ENCODE results near the gene FOLR3. TPM values are rescaled to one million over a fixed set of nuclear protein-coding genes. Genes with fewer than 3 reads are reported as not detected.
"Not testable (repeated sequence)": the region's sequence is repeated elsewhere in the genome, so short reads cannot be mapped to it uniquely, and the experiment has no call there.

The FOLR3 gene
- total RNA-seq, 1 donor from 2014 or later = not detected

DNA sequence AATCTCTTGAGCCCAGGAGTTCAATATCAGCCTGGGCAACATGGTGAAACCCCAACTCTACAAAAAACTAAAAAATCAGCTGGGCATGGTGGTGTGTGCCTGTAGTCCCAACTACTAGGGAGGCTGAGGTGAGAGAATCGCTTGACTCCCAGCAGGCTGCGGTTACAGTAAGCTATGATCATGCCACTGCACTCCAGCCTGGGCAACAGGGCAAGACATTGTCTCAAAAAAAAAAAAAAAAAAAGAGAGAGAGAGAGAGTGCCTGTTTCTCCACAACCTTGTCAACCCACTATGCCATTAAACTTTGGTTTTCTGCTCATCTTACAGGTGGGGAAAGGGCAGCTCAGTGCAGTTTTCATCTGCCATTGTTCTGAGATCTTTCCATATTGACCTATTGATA is 5.1 kb downstream of the FOLR3 start:
- DNase-seq = no peak
- Mint-ChIP-seq H3K9me3 (ENCODE audit: unreplicated experiment) (peaks cover 1% of the 10 kb centered on the region), H3K4me3 (ENCODE audit: unreplicated experiment) (no peak overlapping the region), H3K27me3 (ENCODE audit: unreplicated experiment) (peaks cover 2% of the 10 kb centered on the region), H3K27ac (ENCODE audit: unreplicated experiment) (no peak overlapping the region), H3K4me1 (ENCODE audit: low read depth, unreplicated experiment) (no peaks in the 10 kb centered on the region), H3K36me3 (ENCODE audit: unreplicated experiment) (no peaks in the 10 kb centered on the region)
- TF ChIP-seq, protein P1, sequence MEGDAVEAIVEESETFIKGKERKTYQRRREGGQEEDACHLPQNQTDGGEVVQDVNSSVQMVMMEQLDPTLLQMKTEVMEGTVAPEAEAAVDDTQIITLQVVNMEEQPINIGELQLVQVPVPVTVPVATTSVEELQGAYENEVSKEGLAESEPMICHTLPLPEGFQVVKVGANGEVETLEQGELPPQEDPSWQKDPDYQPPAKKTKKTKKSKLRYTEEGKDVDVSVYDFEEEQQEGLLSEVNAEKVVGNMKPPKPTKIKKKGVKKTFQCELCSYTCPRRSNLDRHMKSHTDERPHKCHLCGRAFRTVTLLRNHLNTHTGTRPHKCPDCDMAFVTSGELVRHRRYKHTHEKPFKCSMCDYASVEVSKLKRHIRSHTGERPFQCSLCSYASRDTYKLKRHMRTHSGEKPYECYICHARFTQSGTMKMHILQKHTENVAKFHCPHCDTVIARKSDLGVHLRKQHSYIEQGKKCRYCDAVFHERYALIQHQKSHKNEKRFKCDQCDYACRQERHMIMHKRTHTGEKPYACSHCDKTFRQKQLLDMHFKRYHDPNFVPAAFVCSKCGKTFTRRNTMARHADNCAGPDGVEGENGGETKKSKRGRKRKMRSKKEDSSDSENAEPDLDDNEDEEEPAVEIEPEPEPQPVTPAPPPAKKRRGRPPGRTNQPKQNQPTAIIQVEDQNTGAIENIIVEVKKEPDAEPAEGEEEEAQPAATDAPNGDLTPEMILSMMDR (IDR thresholded peaks at IDR 0.05; ENCODE audit: partially characterized antibody, unreplicated experiment) = no peak

DNA sequence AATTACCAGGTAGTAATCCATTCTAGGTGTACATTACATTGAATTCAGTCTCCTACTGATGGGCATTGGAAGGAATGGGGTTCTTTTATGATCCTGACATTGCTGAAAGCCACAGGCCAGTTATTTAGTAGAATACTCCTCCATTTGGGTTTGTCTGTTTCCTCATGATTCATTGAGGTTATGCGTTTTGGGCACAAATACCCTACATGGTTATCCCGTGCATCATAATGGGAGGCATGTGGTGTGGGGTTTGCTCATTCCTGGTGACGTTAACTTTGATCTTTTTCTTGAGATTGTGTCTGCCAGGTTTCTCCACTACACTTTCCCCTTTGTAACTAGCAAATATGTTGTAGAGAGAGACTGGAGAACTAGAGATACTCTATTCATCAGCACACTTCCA is 5.5 kb downstream of the FOLR3 start:
- Mint-ChIP-seq H3K27me3 (ENCODE audit: unreplicated experiment) (peaks cover 2% of the 10 kb centered on the region), H3K27ac (ENCODE audit: unreplicated experiment) (no peak overlapping the region), H3K4me3 (ENCODE audit: unreplicated experiment) (no peak overlapping the region), H3K4me1 (ENCODE audit: low read depth, unreplicated experiment) (no peaks in the 10 kb centered on the region), H3K9me3 (ENCODE audit: unreplicated experiment) (peaks cover 1% of the 10 kb centered on the region), H3K36me3 (ENCODE audit: unreplicated experiment) (no peaks in the 10 kb centered on the region)
- TF ChIP-seq, protein P1 (IDR thresholded peaks at IDR 0.05; ENCODE audit: partially characterized antibody, unreplicated experiment) = no peak
- DNase-seq = no peak

- H3K27me3 Mint-ChIP-seq (ENCODE audit: unreplicated experiment); H3K4me3 Mint-ChIP-seq (ENCODE audit: unreplicated experiment); DNase-seq; H3K27ac Mint-ChIP-seq (ENCODE audit: unreplicated experiment); H3K4me1 Mint-ChIP-seq (ENCODE audit: low read depth, unreplicated experiment); H3K36me3 Mint-ChIP-seq (ENCODE audit: unreplicated experiment); H3K9me3 Mint-ChIP-seq (ENCODE audit: unreplicated experiment): not testable (repeated sequence)
Observed at GRCh38 chr11:72142086-72142485, 6.6 kb downstream of the FOLR3 start.

GRCh38 chr11:72142543-72142942 is 7.0 kb downstream of the FOLR3 start:
- not testable (repeated sequence) for H3K27ac Mint-ChIP-seq (ENCODE audit: unreplicated experiment); H3K27me3 Mint-ChIP-seq (ENCODE audit: unreplicated experiment); DNase-seq; H3K36me3 Mint-ChIP-seq (ENCODE audit: unreplicated experiment); H3K4me3 Mint-ChIP-seq (ENCODE audit: unreplicated experiment); H3K4me1 Mint-ChIP-seq (ENCODE audit: low read depth, unreplicated experiment); H3K9me3 Mint-ChIP-seq (ENCODE audit: unreplicated experiment)

DNA sequence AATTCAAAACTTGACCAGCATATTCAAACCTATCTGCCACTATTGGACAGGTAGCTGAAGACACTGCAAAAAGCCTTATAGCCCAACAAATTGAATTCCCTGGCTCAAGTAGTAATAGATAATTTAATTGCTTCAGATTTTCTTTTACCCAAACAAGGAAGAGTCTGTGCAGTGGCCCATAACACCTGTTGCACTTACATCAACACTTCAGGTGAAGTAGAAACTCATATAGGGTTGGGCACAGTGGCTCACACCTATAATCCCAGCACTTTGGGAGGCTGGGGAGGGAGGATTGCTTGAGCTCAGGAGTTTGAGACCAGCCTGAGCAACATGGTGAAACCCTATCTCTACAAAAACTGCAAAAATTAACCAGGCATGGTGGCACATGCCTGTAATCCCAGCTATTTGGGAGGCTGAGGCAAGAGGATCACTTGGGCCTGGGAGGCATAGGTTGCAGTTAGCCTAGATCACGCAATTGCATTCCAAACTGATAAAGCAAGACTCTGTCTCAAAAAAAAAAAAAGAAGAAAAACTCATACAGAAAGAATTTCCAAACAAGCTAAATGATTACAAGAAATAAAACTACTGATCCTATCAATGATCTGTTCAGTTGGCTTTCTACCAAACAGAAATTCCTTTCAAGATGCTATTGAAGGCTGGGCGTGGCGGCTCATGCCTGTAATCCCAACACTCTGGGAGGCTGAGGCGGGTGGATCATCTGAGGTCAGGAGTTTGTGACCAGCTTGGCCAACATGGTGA is 9.5 kb downstream of the FOLR3 start:
- Mint-ChIP-seq H3K4me1 (ENCODE audit: low read depth, unreplicated experiment) (no peaks in the 10 kb centered on the region), H3K9me3 (ENCODE audit: unreplicated experiment) (no peaks in the 10 kb centered on the region), H3K4me3 (ENCODE audit: unreplicated experiment) (no peak overlapping the region), H3K36me3 (ENCODE audit: unreplicated experiment) (no peaks in the 10 kb centered on the region), H3K27ac (ENCODE audit: unreplicated experiment) (no peak overlapping the region), H3K27me3 (ENCODE audit: unreplicated experiment) (no peaks in the 10 kb centered on the region)
- TF ChIP-seq, protein P1 (IDR thresholded peaks at IDR 0.05; ENCODE audit: partially characterized antibody, unreplicated experiment) = no peak
- no peak for DNase-seq

DNA sequence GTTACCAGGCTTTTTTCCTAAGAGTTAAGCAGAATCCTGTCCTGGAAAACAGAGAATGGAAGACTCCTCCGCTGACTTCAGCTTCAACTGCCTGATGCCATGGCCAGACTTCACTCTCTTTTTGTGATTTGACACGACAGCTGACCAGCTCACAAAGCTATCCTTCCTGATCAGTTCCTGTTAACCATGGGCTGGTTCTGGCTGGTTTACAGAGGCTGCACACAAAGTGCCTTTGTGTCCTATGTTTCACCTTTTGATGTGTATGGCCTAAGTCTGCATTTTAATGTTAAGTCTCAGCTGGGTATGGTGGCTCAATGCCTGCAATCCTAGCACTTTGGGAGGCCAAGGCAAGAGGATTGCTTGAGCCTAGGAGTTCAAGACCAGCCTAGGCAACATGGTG is 11.1 kb downstream of the FOLR3 start:
- H3K4me3 Mint-ChIP-seq (ENCODE audit: unreplicated experiment) = no peak overlapping the region
- no peak overlapping the region for H3K27ac Mint-ChIP-seq (ENCODE audit: unreplicated experiment)
- DNase-seq = no peak
- H3K36me3 Mint-ChIP-seq (ENCODE audit: unreplicated experiment) = no peaks in the 10 kb centered on the region
- TF ChIP-seq, protein P1 (IDR thresholded peaks at IDR 0.05; ENCODE audit: partially characterized antibody, unreplicated experiment) = no peak
- no peaks in the 10 kb centered on the region for H3K27me3 Mint-ChIP-seq (ENCODE audit: unreplicated experiment)
- H3K9me3 Mint-ChIP-seq (ENCODE audit: unreplicated experiment) = no peaks in the 10 kb centered on the region
- no peaks in the 10 kb centered on the region for H3K4me1 Mint-ChIP-seq (ENCODE audit: low read depth, unreplicated experiment)

Data from glutamatergic neuron (in vitro differentiated cells).